Hepatic stellate cell (primary cell): ENCODE data around the gene FUT4.
"Not testable (repeated sequence)": the region's sequence is repeated elsewhere in the genome, so short reads cannot be mapped to it uniquely, and the experiment has no call there.

Source experiments
- DNase-seq: peaks from one replicate; pipeline ENCODE4 v3.0.0; 2011; ENCODE audit warnings: low spot score

The FUT4 gene

DNA sequence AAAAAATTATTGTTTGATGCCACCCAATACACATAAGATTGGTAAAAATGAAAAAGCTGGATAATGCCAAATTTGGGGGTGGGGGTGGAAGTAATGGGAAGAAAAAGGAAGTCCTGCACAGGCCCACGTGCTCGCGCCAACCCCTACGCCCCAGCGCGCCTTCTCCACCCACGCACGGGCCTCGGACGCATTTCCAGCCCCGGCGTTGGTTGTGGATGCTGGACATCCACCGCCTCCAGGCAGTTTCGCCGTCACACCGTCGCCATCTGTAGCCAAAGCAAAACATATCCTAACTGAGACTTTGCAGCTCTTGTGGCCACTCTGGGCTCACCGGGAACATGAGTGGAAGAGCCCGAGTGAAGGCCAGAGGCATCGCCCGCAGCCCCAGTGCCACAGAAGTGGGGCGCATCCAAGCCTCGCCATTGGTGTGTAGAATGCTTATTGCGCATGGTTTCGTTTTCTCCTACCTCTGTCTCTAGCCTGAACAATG, 23.5 kb downstream of the FUT4 start, which contains the start of gene PIWIL4:
TSS of gene PIWIL4 (plus strand) at position 188 of the 490 bp plus-strand sequence. CDS start at position 339, 151 bp downstream.
- DNase-seq, result no peak

GRCh38 chr11:94568200-94568599, 24.5 kb downstream of the FUT4 start:
- no peak for DNase-seq

GRCh38 chr11:94568717-94569116, 25.0 kb downstream of the FUT4 start:
- DNase-seq, result no peak

- DNase-seq, result not testable (repeated sequence)
These were observed 29.3 kb downstream of the FUT4 start for GRCh38 chr11:94572975-94573374.

DNA sequence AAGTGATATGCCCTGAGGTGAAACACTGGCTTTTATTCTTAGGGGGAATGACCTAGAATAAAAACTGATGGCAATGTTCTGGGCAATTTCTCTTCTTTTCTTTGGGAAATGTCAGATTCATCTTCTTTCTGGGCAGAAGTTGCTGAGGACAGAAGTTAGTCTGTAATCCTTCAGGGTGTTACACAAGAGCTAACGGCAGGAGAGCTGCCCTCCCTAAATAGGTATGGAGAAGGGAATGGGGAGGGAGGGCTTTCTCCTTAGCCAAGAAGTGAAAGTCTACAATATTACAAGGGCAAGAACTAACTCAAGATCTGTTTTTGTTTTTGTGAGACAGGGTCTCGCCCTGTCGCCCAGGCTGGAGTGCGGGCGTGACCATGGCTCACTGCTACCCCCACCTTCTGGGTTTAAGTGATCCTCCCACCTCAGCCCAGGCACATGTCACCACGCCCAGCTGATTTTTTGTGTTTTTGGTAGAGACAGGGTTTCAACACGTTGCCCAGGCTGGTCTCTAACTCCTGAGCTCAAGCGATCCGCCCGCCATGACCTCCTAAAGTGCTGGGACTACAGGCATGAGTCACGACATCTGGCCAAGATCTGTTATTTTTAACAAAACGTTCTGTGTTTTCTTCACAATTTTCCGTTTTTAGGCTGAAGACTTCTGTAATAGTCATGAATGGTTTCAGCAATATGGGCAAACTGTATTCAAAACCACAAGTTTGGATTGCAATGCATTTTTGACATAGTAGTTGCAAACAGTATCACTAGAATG, 30.7 kb downstream of the FUT4 start:
- peak; percentile 29 for DNase-seq

DNA sequence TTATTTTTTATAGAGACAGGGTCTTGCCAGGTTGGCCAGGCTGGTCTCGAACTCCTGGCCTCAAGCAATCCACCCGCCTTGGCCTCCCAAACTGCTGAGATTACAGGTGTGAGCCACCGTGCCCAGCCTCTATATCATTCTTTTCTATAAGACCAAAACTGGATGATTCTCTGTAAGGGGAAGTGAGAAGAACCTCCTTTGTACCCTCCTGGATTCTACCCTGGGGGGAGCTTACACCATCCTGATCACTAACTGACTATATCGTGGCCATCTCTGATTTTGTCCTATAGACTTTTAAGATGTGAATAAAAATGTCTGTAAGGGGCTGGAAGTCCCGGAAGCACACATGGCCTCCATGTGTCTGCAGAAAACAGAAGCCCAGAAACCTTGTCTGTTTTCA, 32.6 kb downstream of the FUT4 start:
- no peak for DNase-seq

DNA sequence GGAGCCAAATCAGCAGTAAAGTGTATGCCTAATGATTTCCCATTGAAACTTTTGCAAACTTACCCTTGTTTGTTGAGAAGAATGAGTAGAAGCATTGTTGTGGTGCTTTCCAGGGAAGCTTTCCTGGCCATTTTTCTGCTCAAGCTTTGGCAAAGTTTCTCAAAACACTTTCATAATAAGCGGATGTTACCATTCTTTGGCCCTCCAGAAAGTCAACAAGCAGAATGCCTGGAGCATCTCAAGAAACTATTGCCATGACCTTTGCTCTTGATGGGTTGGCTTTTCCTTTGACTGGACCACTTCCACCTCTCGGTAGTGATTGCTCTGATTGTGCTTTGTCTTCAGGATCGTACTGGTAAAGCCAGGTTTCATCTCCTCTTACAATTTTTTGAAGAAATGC, 34.1 kb downstream of the FUT4 start:
- DNase-seq, result no peak

DNA sequence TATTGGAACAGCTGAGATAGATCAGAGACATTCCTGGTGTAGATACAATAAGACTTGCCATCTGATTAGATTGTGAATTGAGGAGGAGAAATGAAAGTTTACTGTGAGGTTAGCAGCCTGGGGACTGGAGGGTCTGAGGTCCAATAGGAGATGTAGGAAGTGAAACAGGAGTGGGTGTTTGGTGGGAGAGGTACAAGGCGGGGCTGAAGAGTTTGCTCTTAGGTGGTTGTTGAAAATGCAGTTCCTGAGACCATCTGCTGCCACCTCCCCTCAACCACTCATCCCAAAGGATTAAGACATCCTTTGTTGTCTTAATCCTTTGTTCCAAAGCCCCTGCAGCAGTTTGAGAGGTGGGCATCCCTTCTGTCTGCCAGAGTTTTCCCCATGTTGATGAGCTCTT, 38.2 kb downstream of the FUT4 start:
- DNase-seq, result no peak

- DNase-seq, result no peak
These were observed 39.6 kb downstream of the FUT4 start for GRCh38 chr11:94583213-94583865.

DNA sequence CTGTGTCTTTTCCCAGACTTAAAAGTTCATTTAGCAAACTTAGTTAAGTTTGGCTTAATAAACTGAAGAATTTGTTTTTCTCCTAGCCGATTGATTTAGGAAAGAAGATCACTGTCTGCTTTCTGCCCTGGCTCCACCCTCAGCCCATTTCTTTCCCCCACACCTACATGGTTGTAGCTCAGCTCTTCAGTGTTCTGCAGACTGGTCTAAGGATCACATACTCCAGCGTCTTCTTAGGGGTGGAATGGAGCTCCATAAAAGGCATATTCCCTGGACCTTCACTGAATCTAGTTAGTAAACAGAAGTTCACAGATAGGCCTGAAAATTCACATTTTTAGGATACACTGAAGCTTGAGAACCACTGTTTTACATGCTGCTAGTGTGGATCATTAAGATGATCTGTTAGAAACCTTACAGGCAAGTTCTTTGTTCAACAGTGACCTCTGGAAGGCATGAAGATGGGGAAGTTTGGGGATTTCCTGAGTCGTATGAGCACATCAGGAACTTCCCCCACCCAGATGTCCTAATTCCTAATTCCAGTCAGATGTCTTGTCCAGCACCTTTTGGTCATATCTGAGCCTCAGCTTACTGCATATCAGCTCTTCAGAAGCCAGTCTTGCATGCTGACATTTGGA, 40.3 kb downstream of the FUT4 start:
- DNase-seq, result no peak

GRCh38 chr11:94584978-94585377, 41.3 kb downstream of the FUT4 start:
- no peak for DNase-seq

- DNase-seq, result no peak
These were observed 41.7 kb downstream of the FUT4 start for GRCh38 chr11:94585399-94585798.

DNA sequence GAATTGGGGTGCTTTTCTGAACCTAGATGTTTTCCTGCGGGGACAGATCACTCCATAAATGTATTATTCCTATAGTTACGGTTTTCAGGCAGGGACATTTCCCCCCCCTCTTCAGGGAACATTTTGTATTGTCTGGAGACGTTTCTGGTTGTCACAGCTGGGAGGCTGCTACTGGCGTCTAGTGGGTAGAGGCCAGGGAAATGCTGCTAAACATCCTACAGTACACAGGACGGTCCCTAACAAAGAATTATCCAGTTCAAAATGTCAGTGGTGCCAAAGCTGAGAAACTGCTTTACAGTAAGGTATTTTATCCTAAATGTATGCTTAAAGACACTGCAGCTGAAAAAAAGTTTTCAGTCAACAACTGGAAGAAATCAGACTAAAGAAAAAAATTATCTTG, 42.8 kb downstream of the FUT4 start:
- DNase-seq, result no peak

GRCh38 chr11:94586978-94587377, 43.3 kb downstream of the FUT4 start:
- DNase-seq, result no peak

DNA sequence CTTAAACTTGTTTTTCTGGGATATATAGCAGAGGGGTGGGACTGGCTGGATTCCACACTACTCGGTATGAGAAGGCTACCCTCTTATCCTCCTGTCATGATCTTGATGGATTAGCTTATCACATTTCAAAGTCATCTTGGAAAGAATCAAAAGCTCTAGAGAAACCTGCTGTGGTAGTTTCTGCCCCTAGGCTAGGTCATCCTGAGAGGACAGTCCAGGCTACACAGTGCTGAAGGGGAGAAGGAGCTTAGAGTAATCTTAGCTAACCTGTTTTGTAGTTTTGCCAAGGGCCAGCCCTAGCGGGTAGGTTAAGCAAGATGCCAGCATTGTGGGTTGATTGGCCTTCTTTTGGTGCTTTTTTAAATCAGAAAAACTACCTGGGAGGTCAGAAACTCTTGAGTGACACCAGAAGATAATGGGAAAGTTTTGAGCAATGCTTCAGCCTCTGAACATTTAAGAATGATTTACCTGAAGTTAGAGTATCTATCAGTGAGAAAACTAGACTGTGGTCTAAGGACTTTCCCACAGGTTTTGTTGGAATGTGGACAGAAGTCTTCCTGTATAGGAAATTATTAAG, 44.7 kb downstream of the FUT4 start:
- DNase-seq, result no peak

- DNase-seq, result no peak
These were observed 46.8 kb downstream of the FUT4 start for GRCh38 chr11:94590352-94591041.

GRCh38 chr11:94593030-94593429, 49.3 kb downstream of the FUT4 start:
- no peak for DNase-seq

DNA sequence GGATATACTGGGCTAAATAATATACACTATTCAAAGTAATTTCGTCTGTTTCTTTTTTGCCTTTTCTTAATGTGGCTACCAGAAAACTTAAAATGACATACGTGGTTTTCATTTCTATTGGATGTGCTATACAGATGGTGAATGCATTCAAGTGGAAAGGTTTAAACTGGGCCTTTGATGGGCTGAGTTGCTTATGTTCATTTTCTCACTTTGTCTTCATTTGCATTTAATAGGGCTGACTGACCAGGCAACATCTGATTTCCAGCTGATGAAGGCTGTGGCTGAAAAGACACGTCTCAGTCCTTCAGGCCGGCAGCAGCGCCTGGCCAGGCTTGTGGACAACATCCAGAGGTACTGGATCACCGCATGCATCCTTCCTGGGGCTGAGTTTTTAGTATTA, 51.4 kb downstream of the FUT4 start:
- DNase-seq, result no peak

- DNase-seq, result no peak
These were observed 54.2 kb downstream of the FUT4 start for GRCh38 chr11:94597896-94598295.
